Measurements from ENCODE around the gene ZBBX.
A peak's percentile ranks its signal among the peaks of the same experiment; 100 is the strongest.
"Not testable (repeated sequence)": the region's sequence is repeated elsewhere in the genome, so short reads cannot be mapped to it uniquely, and the experiment has no call there.

ZBBX gene

GRCh38 chr3:167380004-167380689 is at the start of gene ZBBX:
Gene ZBBX (minus strand): TSS chr3:167380297. CDS start chr3:167372901, 7,396 bp downstream.
- DNase-seq (ENCODE audit: low read depth, low spot score), result peak; percentile 44

- not testable (repeated sequence) for DNase-seq (ENCODE audit: low read depth, low spot score)
Measured at GRCh38 chr3:167426962-167427361, 46.9 kb upstream of the ZBBX start.

DNA sequence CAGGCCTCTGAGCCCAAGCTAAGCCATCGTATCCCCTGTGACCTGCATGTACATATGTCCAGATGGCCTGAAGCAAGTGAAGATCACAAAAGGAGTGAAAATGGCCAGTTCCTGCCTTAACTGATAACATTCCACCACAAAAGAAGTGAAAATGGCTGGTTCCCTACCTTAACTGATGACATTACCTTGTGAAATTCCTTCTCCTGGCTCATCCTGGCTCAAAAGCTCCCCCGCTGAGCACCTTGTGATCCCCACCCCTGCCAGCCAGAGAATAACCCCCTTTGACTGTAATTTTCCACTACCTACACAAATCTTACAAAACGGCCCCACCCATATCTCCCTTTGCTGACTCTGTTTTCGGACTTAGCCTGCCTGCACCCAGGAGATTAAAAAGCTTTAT is 42.3 kb upstream of the ZBBX start:
- not testable (repeated sequence) for DNase-seq (ENCODE audit: low read depth, low spot score)

DNA sequence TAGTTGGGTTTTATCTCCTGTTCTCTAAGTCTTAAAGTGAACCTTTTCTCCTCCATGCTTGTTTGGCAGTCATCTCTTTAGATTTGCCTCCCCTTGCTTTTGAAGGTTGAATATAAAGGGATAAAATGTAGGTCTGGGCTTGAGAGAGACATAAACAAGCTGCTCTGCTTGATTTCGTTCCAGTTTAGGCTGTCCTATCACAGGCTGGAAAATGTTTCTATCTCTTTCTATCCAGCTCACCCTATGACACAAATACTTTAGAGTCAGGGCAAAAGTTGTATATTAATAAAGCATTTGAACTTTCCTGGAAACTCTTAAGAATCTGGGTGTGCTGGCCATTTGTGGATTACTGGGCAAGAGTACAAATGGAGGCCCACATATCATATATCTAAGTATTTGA is 29.5 kb upstream of the ZBBX start:
- no peak for DNase-seq (ENCODE audit: low read depth, low spot score)

GRCh38 chr3:167406876-167407492 is 26.9 kb upstream of the ZBBX start:
- no peak for DNase-seq (ENCODE audit: low read depth, low spot score)

DNA sequence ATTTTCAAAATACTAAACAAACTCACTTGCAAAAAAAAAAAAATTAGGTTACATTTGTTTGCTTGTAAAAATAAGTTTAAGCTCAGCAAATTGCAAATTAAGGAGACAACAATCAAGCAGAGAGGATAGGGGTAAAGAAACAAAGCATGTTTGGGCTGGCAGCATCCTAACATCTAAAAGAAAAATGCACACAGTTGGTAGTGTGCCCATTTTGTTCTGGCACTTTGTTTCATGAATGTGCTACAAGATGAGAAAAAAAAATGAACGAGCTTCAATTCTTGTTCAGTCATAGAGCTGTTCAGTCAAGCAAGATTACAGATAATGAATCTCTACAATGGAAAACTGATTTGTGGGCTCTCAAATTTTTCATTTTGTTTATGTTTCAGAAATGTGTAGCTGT is 17.7 kb upstream of the ZBBX start:
- no peak for DNase-seq (ENCODE audit: low read depth, low spot score)

GRCh38 chr3:167396075-167396474 is 16.0 kb upstream of the ZBBX start:
- DNase-seq (ENCODE audit: low read depth, low spot score), result no peak

- no peak for DNase-seq (ENCODE audit: low read depth, low spot score)
Measured at GRCh38 chr3:167394003-167394402, 13.9 kb upstream of the ZBBX start.

DNA sequence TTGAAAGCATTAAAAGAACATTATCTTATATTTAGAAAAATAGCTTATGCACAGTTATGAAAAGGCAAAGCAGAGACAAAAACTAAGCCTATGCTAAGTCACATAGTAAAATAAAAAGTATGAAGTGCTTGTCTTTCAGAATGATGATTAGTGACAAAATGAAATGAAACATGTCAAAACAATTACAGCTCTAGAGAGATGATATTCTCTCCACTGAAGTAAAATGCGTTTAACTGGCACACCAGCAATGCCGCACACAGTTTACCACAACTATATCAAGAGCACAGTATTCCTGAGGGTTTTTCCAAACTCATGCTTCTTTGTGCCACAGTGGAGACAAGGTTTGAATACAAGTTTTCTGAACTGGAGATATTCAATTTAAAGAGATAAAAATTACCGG is 2.1 kb upstream of the ZBBX start:
- no peak for DNase-seq (ENCODE audit: low read depth, low spot score)

DNA sequence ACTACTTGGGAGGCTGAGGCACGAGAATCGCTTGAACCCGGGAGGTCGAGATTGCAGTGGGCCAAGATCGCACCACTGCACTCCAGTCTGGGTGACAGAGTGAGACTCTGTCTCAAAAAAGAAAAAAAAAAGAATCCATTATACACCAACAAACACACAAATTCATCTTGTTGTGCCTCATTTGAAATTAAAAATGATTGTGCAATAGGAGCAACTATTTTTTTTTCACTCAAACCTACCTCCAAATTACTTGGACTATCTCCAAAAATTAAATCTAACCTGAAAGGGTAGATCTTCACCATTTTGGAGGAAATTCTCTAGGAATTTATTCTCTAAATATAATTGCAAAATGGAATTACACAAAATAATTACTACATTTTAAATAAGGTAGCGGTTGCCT is 4.6 kb downstream of the ZBBX start:
- DNase-seq (ENCODE audit: low read depth, low spot score), result no peak

DNA sequence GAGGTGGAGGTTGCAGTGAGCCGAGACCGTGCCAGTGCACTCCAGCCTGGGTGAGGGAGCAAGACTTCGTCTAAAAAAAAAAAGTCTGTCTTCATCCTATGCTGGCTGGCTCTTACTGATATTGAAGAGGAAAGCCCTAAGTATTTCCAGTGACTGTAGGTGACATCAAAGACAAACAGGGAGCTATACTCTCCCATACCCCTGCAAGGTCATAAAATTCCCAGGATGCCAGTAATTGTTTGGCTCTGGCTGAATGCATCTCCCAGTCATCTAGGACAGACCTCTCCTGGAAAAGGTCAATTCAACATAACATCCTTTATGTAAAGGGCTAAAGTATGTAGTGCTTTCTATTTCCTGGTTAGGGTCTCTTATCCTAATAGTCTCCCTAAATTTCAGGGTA is 8.0 kb downstream of the ZBBX start:
- DNase-seq (ENCODE audit: low read depth, low spot score), result no peak

DNA sequence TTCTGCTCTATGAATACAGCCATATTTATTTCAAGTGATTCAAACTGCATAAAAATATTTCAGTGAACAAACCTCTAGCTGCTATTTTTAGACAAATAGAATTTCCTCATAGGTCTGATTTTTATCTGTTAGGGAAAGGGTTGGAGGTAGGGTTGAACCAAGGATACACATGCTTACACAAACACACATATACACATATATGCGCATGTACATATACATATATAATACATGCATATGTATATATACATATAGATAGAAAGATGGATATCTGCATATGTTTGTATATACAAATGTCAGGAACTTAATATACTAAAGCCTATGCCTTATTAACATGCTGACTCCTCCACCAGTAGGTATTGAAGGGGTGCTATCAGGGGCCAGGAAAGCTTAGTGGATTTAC is 18.1 kb downstream of the ZBBX start:
- no peak for DNase-seq (ENCODE audit: low read depth, low spot score)

GRCh38 chr3:167361306-167361705 is 18.8 kb downstream of the ZBBX start:
- no peak for DNase-seq (ENCODE audit: low read depth, low spot score)

- no peak for DNase-seq (ENCODE audit: low read depth, low spot score)
Measured at GRCh38 chr3:167355446-167355845, 24.7 kb downstream of the ZBBX start.

DNA sequence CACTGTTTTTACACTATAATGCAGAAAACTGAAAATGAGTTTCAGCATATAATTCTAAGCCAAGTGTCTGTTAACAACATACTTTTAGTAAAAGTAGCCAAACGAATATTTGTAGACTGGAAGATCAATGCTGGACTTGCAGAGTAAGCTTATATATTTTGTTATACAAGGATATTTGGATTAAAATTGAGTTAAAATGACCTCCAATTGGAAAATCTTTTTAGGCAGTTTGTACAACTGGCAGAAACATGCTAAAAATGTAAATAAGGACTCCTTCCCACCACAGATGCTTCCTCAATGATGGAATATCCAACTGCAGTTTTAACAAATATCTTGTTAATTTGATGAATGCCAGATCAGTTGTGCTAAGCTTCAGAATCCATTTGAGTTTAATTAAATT is 25.3 kb downstream of the ZBBX start:
- no peak for DNase-seq (ENCODE audit: low read depth, low spot score)

- DNase-seq (ENCODE audit: low read depth, low spot score), result no peak
Measured at GRCh38 chr3:167350245-167350862, 29.7 kb downstream of the ZBBX start.

- no peak for DNase-seq (ENCODE audit: low read depth, low spot score)
Measured at GRCh38 chr3:167346171-167346570, 33.9 kb downstream of the ZBBX start.

DNA sequence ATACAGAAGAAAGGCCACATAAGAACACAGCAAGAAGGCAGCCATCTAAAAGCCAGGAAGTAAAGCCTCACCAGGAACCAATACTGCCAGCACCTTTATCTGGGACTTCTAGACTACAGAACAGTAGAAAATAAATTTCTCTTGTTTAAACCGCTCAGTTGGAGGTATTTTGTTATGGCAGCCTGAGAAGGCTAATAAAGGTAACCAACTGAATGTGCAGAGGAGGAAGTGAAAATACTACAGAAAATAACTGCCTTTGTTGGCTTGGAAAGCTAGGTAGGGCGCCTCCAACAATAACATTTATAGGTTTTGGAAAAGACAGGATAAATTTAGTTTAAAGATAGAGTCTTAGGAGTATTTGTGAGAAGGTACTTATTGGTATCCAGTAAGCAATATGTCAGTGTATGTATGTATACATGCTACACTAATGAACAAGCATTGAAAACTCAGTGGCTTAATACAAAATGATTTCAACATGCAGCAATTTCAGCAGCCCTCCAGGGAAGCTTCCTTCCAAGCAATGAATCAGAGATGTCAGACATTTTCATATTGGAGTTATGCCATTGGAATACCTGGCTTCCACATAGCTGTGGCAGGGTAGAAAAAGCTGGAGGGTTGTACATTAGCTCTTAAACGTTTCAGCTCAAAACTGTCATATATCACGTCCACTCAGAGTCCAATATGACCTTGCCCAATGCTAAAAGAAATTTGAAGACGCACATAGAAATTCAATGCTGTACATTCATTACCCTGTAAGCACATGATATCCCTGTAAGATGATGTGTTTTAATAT is 48.9 kb downstream of the ZBBX start:
- no peak for DNase-seq (ENCODE audit: low read depth, low spot score)

GRCh38 chr3:167323572-167323971 is 56.5 kb downstream of the ZBBX start:
- DNase-seq (ENCODE audit: low read depth, low spot score), result no peak

GRCh38 chr3:167318996-167319615 is 61.0 kb downstream of the ZBBX start:
- no peak for DNase-seq (ENCODE audit: low read depth, low spot score)

DNA sequence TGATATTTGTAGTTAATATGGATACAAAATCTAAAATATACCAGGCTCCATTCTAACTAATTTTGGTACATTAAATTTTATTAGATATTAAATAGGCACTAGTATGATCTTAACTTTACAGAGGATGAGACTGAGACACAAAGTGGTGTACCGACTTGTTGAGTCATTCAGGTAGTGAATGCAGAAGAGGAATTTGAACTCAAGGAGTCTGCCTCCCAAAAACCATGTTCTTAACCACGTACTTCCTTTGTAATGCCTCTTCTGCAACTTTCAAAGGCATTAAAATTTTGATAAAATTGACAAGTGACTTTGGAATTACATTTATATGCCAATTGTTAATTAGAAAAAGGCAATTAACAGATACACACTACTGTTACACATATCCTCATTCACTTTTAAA is 61.8 kb downstream of the ZBBX start:
- DNase-seq (ENCODE audit: low read depth, low spot score), result no peak

- DNase-seq (ENCODE audit: low read depth, low spot score), result no peak
Measured at GRCh38 chr3:167306319-167306718, 73.8 kb downstream of the ZBBX start.

Measured in smooth muscle cell of the brain vasculature (primary cell).